H9 (cell line): ENCODE data around the gene CIB4. TPM values are rescaled to one million over a fixed set of nuclear protein-coding genes. Genes with fewer than 3 reads are reported as not detected.

ENCODE experiments used
- DNase-seq: peaks from one replicate; pipeline ENCODE4 v3.0.0-alpha.2; 2017
- H2AFZ ChIP-seq: one replicate; pipeline ENCODE4 v1.6.1; 2013; ENCODE audit warnings: mild to moderate bottlenecking, low read length, control low read depth, moderate library complexity
- H2AK5ac ChIP-seq: 2 replicates; pipeline ENCODE4 v1.6.1; 2013; ENCODE audit warnings: low read length, control low read depth, mixed read lengths; ENCODE audit not compliant: insufficient read length
- H2BK120ac ChIP-seq: one replicate; pipeline ENCODE4 v1.6.1; 2013; ENCODE audit warnings: low read depth, mild to moderate bottlenecking, low read length, control low read depth, inconsistent platforms; ENCODE audit not compliant: poor library complexity, severe bottlenecking
- H2BK12ac ChIP-seq: 2 replicates; pipeline ENCODE4 v1.6.1; 2013; ENCODE audit warnings: low read length, control low read depth, mixed read lengths, low read depth; ENCODE audit not compliant: insufficient read length
- H2BK15ac ChIP-seq: 2 replicates; pipeline ENCODE4 v1.6.1; 2013; ENCODE audit warnings: low read depth, low read length, control low read depth
- H2BK20ac ChIP-seq: one replicate; pipeline ENCODE4 v1.6.1; 2013; ENCODE audit warnings: low read depth, mild to moderate bottlenecking, low read length, control low read depth, inconsistent platforms; ENCODE audit not compliant: poor library complexity, severe bottlenecking
- H2BK5ac ChIP-seq: 2 replicates; pipeline ENCODE4 v1.6.1; 2013; ENCODE audit warnings: low read length, control low read depth, mixed read lengths; ENCODE audit not compliant: insufficient read length
- H3K14ac ChIP-seq: 2 replicates; pipeline ENCODE4 v1.6.1; 2013; ENCODE audit warnings: low read length, control low read depth; ENCODE audit not compliant: insufficient read depth
- H3K18ac ChIP-seq: 2 replicates; pipeline ENCODE4 v1.6.1; 2013; ENCODE audit warnings: low read depth, mild to moderate bottlenecking, mixed read lengths, low read length, control low read depth; ENCODE audit not compliant: insufficient read length
- H3K23ac ChIP-seq: 2 replicates; pipeline ENCODE4 v1.6.1; 2013; ENCODE audit warnings: low read length, control low read depth, mixed read lengths, low read depth; ENCODE audit not compliant: insufficient read length
- H3K23me2 ChIP-seq: 2 replicates; pipeline ENCODE4 v1.6.1; 2013; ENCODE audit warnings: low read depth, mild to moderate bottlenecking, mixed read lengths, low read length, control low read depth; ENCODE audit not compliant: insufficient read length, poor library complexity, severe bottlenecking
- H3K27ac ChIP-seq: 2 replicates; pipeline ENCODE4 v1.5.1; 2013; ENCODE audit warnings: low read length, control low read depth, mixed read lengths, low read depth; ENCODE audit not compliant: insufficient read length
- H3K27me3 ChIP-seq: 2 replicates; pipeline ENCODE4 v1.6.1; 2013; ENCODE audit warnings: low read length, control low read depth, inconsistent platforms; ENCODE audit not compliant: insufficient read depth
- H3K4ac ChIP-seq: 2 replicates; pipeline ENCODE4 v1.6.1; 2013; ENCODE audit warnings: low read depth, mild to moderate bottlenecking, control low read depth, inconsistent platforms, low read length, moderate library complexity
- H3K4me1 ChIP-seq: 2 replicates; pipeline ENCODE4 v1.6.1; 2013; ENCODE audit warnings: low read length, control low read depth, inconsistent platforms; ENCODE audit not compliant: insufficient read depth
- H3K4me2 ChIP-seq: 2 replicates; pipeline ENCODE4 v1.6.1; 2013; ENCODE audit warnings: low read length, control low read depth, mixed read lengths; ENCODE audit not compliant: insufficient read length, insufficient read depth
- H3K56ac ChIP-seq: 2 replicates; pipeline ENCODE4 v1.6.1; 2013; ENCODE audit warnings: low read depth, mild to moderate bottlenecking, mixed read lengths, low read length, control low read depth; ENCODE audit not compliant: insufficient read length
- H3K79me1 ChIP-seq: 2 replicates; pipeline ENCODE4 v1.6.1; 2013; ENCODE audit warnings: low read depth, mild to moderate bottlenecking, moderate library complexity, low read length, control low read depth, inconsistent platforms; ENCODE audit not compliant: insufficient read depth, poor library complexity, severe bottlenecking
- H3K79me2 ChIP-seq: 2 replicates; pipeline ENCODE4 v1.6.1; 2013; ENCODE audit warnings: low read length, control low read depth, inconsistent platforms; ENCODE audit not compliant: insufficient read depth
- H3K9ac ChIP-seq: 2 replicates; pipeline ENCODE4 v1.6.1; 2013; ENCODE audit warnings: low read length, control low read depth, mixed read lengths; ENCODE audit not compliant: insufficient read length; ENCODE audit errors: extremely low read depth
- H3K9me3 ChIP-seq: one replicate; pipeline ENCODE4 v1.6.1; 2013; ENCODE audit warnings: low read depth, low read length, inconsistent platforms; ENCODE audit not compliant: control insufficient read depth
- H3T11ph ChIP-seq: one replicate; pipeline ENCODE4 v1.6.1; 2013; ENCODE audit warnings: mild to moderate bottlenecking, low read length, control low read depth, inconsistent platforms
- H4K20me1 ChIP-seq: one replicate; pipeline ENCODE4 v1.6.1; 2013; ENCODE audit not compliant: control insufficient read depth, insufficient read length, insufficient read depth
- H4K5ac ChIP-seq: 2 replicates; pipeline ENCODE4 v1.6.1; 2013; ENCODE audit warnings: low read depth, mild to moderate bottlenecking, mixed read lengths, low read length, control low read depth; ENCODE audit not compliant: insufficient read length
- H4K8ac ChIP-seq: replicated peaks from 2 replicates; pipeline ENCODE4 v1.6.1; 2013; ENCODE audit warnings: low read length, control low read depth, mixed read lengths, low read depth; ENCODE audit not compliant: insufficient read length
- H4K91ac ChIP-seq: 2 replicates; pipeline ENCODE4 v1.6.1; 2013; ENCODE audit warnings: low read depth, mild to moderate bottlenecking, moderate library complexity, mixed read lengths, low read length, control low read depth; ENCODE audit not compliant: insufficient read length
- H3K27ac Mint-ChIP-seq, 3 experiments: 2 replicates in 2 of 3; 3 replicates in 1 of 3; pipeline ENCODE4 v1.8.0; 2020 to 2021; ENCODE audit warnings: mixed read lengths in 3 of 3, mild to moderate bottlenecking in 1 of 3, moderate library complexity in 1 of 3
- H3K27me3 Mint-ChIP-seq: 2 replicates; pipeline ENCODE4 v1.8.0; 2021; ENCODE audit warnings: low read depth, mild to moderate bottlenecking, moderate library complexity, mixed read lengths
- H3K36me3 Mint-ChIP-seq, 3 experiments: 2 replicates in 2 of 3; 3 replicates in 1 of 3; pipeline ENCODE4 v1.8.0; 2020 to 2021; ENCODE audit warnings: low read depth in 3 of 3, mixed read lengths in 3 of 3; ENCODE audit not compliant: insufficient read depth in 1 of 3
- H3K4me1 Mint-ChIP-seq, 2 experiments: 2 replicates each; pipeline ENCODE4 v1.8.0; 2020; ENCODE audit warnings: mixed read lengths in 2 of 2
- H3K4me3 Mint-ChIP-seq, 2 experiments: 2 replicates in 1 of 2; 3 replicates in 1 of 2; pipeline ENCODE4 v1.8.0; 2020 to 2021; ENCODE audit warnings: mild to moderate bottlenecking in 2 of 2, mixed read lengths in 2 of 2, moderate library complexity in 1 of 2
- H3K9me3 Mint-ChIP-seq, 2 experiments: 2 replicates in 1 of 2; 3 replicates in 1 of 2; pipeline ENCODE4 v1.8.0; 2020; ENCODE audit warnings: mild to moderate bottlenecking in 2 of 2, mixed read lengths in 2 of 2, moderate library complexity in 1 of 2
- CTCF ChIP-seq: fragments of 200-600 bp; sonication (generic); conservative IDR thresholded peaks from 3 replicates; pipeline ENCODE4 v1.8.0; 2021; ENCODE audit warnings: antibody characterized with exemption, mild to moderate bottlenecking
- WGBS: extraction: QIAGEN DNeasy Blood & Tissue Kit; methylation state at CpG from one replicate; pipeline ENCODE4 v1.1.7; 2013; ENCODE audit warnings: missing lambda C conversion rate, low lambda C conversion rate, mixed read lengths; ENCODE audit not compliant: insufficient read length; ENCODE audit errors: extremely low coverage; 5-methylcytosine and 5-hydroxymethylcytosine counted together
- total RNA-seq: library from RNA; stranded (reverse); gene quantifications from 2 replicates; pipeline ENCODE4 v1.2.1, GENCODE V29; 2021

Gene CIB4
- total RNA-seq, 1 experiment from 2014 or later, result not detected

GRCh38 chr2:26568076-26568890 is 72.9 kb downstream of the CIB4 start:
- H3K4ac ChIP-seq, result no peak overlapping the region
- H3K9ac ChIP-seq, result no peak overlapping the region
- H4K20me1 ChIP-seq, result no peaks in the 10 kb centered on the region
- no peak overlapping the region for H2AFZ ChIP-seq
- H3K79me1 ChIP-seq, result no peaks in the 10 kb centered on the region
- no peaks in the 10 kb centered on the region for H3K27me3 ChIP-seq
- H4K5ac ChIP-seq, result no peak overlapping the region
- TF ChIP-seq CTCF, result no peak
- H3K18ac ChIP-seq, result no peak overlapping the region
- WGBS, result no CpG with 5 or more reads among the region's 7 CpGs
- Mint-ChIP-seq H3K27me3 (peaks cover 62% of the 10 kb centered on the region), H3K27ac (peak overlapping the region; percentile 80 to 90 (median 86); a peak in 6 of 7 replicates), H3K9me3 (no peaks in the 10 kb centered on the region), H3K4me1 (peaks cover 42 to 55% of the 10 kb centered on the region in 2 experiments), H3K4me3 (no peak overlapping the region), H3K36me3 (no peaks in the 10 kb centered on the region)
- H3K4me1 ChIP-seq, result peaks cover 7% of the 10 kb centered on the region; the same call in 1 of the 2 replicates
- no peak overlapping the region for H4K91ac ChIP-seq
- H2AK5ac ChIP-seq, result no peak overlapping the region
- H3K27ac ChIP-seq, result no peak overlapping the region
- no peak overlapping the region for H3K14ac ChIP-seq
- no peaks in the 10 kb centered on the region for H3K9me3 ChIP-seq
- H4K8ac ChIP-seq, result no peak overlapping the region
- H3K23me2 ChIP-seq, result no peaks in the 10 kb centered on the region
- no peak overlapping the region for H2BK120ac ChIP-seq
- H3T11ph ChIP-seq, result no peak overlapping the region
- no peaks in the 10 kb centered on the region for H3K79me2 ChIP-seq
- no peak overlapping the region for H3K56ac ChIP-seq
- H3K4me2 ChIP-seq, result no peak overlapping the region
- H2BK12ac ChIP-seq, result no peak overlapping the region
- no peak overlapping the region for H2BK20ac ChIP-seq
- DNase-seq, result no peak
- H2BK15ac ChIP-seq, result no peak overlapping the region
- H3K23ac ChIP-seq, result no peak overlapping the region
- H2BK5ac ChIP-seq, result no peak overlapping the region
